ENCODE results near the gene SPSB3. TPM values are rescaled to one million over a fixed set of nuclear protein-coding genes. Genes with fewer than 3 reads are reported as not detected.

Gene SPSB3
- total and polyA plus RNA-seq, 2 of the 4 experiments (the other 2 are of a cell fraction), result 9.1 to 30.8 TPM

DNA sequence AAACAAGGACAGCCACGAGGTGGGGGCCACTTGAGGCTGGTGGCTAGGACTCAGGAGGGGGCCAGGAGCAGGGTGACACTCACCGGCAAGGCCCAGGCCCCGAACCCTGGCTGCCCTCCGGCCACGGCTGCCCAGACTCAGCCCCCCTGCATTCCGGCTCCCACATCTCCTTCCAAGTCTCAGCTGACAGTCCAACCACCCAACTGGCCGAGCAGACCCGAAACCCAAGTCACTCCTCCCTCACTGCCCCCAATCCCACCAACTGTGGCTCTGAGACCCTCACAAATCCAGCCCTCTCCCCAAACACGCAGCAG is 34.9 kb upstream of the SPSB3 start:
- POLR2A ChIA-PET (ENCODE audit: unreplicated experiment), result no interaction called here
- no peak overlapping the region for H3K23ac ChIP-seq (ENCODE audit: low read depth, low read length)
- intact Hi-C loops (cut with micrococcal nuclease), result no loop called here

More for the DNA sequence above, 34.9 kb upstream of the SPSB3 start:
- no peak for TF ChIP-seq SMC3 (IDR thresholded peaks at IDR 0.05; ENCODE audit: low read depth, low read length)
- TF ChIP-seq CEBPB (IDR thresholded peaks at IDR 0.05; ENCODE audit: low read depth, low read length), result no peak
- TF ChIP-seq MXI1 (IDR thresholded peaks at IDR 0.05; ENCODE audit: borderline replicate concordance, low read depth, low read length), result no peak
- no peak overlapping the region for H4K8ac ChIP-seq (ENCODE audit: low read depth in 2 of 2, low read length in 2 of 2)
- H3K14ac ChIP-seq (replicated peaks; ENCODE audit: low read depth, low read length), result no peak overlapping the region
- peaks cover 2% of the 10 kb centered on the region; the same call in 1 of the 2 replicates for H3K9me1 ChIP-seq (ENCODE audit: insufficient read depth, low read length)
- peaks cover 18% of the 10 kb centered on the region for H3K36me3 ChIP-seq (ENCODE audit: control insufficient read depth, insufficient read depth, low read length)
- H2BK20ac ChIP-seq (ENCODE audit: low read depth, low read length), result no peak overlapping the region
- H3K18ac ChIP-seq (ENCODE audit: low read depth, low read length), result no peak overlapping the region
- H4K91ac ChIP-seq (ENCODE audit: insufficient read depth, low read depth, low read length), result no peak overlapping the region
- in situ Hi-C loops (cut with MboI; ENCODE audit: low sequenced_read_pairs), result no loop called here
- H4K5ac ChIP-seq (ENCODE audit: low read depth, low read length), result no peak overlapping the region
- no peaks in the 10 kb centered on the region for H4K20me1 ChIP-seq (ENCODE audit: insufficient read depth, low read length)
- H3K79me1 ChIP-seq (ENCODE audit: low read depth in 1 of 2, low read length in 2 of 2), result no peaks in the 10 kb centered on the region
- dilution Hi-C loops (cut with HindIII; ENCODE audit: low sequenced_read_pairs, unreplicated experiment), result no loop called here
- peak overlapping the region; percentile 20 for H2AK9ac ChIP-seq (replicated peaks; ENCODE audit: low read depth, low read length, poor library complexity)
- CTCF ChIA-PET, result no interaction called here
- H3K4ac ChIP-seq (ENCODE audit: low read depth, low read length), result no peak overlapping the region
- H3K9me3 ChIP-seq (ENCODE audit: control insufficient read depth, insufficient read depth, low read length), result no peaks in the 10 kb centered on the region
- H2BK120ac ChIP-seq (ENCODE audit: low read depth, low read length), result no peak overlapping the region
- no TSS peak for BruUV-seq (replicated peaks)
- H3K4me2 ChIP-seq (ENCODE audit: low read depth, low read length), result no peak overlapping the region
- ATAC-seq (ENCODE audit: low read depth) (no peak), DNase-seq (no peak)
- no peak overlapping the region for H3K4me3 ChIP-seq (ENCODE audit: insufficient read depth, low read depth, low read length)
- no peak overlapping the region for H2BK5ac ChIP-seq (ENCODE audit: low read depth, low read length, poor library complexity, severe bottlenecking)
- H2AFZ ChIP-seq (replicated peaks; ENCODE audit: low read length, poor library complexity), result no peak overlapping the region
- H2AK5ac ChIP-seq (ENCODE audit: low read depth, low read length), result no peak overlapping the region
- WGBS, 2 experiments (ENCODE audit: extremely low coverage in 2 of 2, insufficient read length in 1 of 2), result 84% methylated on average over 3 of the region's 9 CpGs; no CpG with 5 or more reads in 1 of the 2 experiments
- peaks cover 4% of the 10 kb centered on the region; the same call in 1 of the 2 replicates for H3K4me1 ChIP-seq (ENCODE audit: control insufficient read depth, insufficient read depth, low read length)
- H3K27me3 ChIP-seq (ENCODE audit: control insufficient read depth, insufficient read depth, low read length), result no peaks in the 10 kb centered on the region
- H3K9ac ChIP-seq (ENCODE audit: low read depth, low read length), result no peak overlapping the region
- no peak overlapping the region for H3K27ac ChIP-seq (ENCODE audit: insufficient read depth, low read length)
- H2BK15ac ChIP-seq (ENCODE audit: low read depth, low read length), result no peak overlapping the region
- no peak overlapping the region for H3K56ac ChIP-seq (ENCODE audit: extremely low read depth, insufficient read depth, low read length)

Data from IMR-90 (cell line).